ENCODE data around the gene MYG1. TPM values are rescaled to one million over a fixed set of nuclear protein-coding genes. Genes with fewer than 3 reads are reported as not detected.

The MYG1 gene
- total RNA-seq, 1 experiment from 2014 or later = 102 TPM

GRCh38 chr12:53340398-53340797 lies 40.9 kb downstream of the MYG1 start:
- intact Hi-C loops (cut with micrococcal nuclease; ENCODE audit: unreplicated experiment) = no loop called here
- H3K4me1 ChIP-seq (ENCODE audit: insufficient read depth, low read length, poor library complexity, severe bottlenecking) = peaks cover 3% of the 10 kb centered on the region
- no peaks in the 10 kb centered on the region for H3K27me3 ChIP-seq (replicated peaks; ENCODE audit: insufficient read depth, low read depth, low read length, poor library complexity)
- no peaks in the 10 kb centered on the region for H3K9me3 ChIP-seq (ENCODE audit: low read depth, low read length, poor library complexity, severe bottlenecking)
- H3K36me3 ChIP-seq (ENCODE audit: insufficient read depth, low read length, poor library complexity, severe bottlenecking) = no peaks in the 10 kb centered on the region
- DNase-seq (ENCODE audit: low spot score) = no peak
- ChIA-PET POLR2A (ENCODE audit: low non-redundant PET) (no interaction called here), CTCF (no interaction called here)
- no TSS peak for BruUV-seq (replicated peaks)
- no peak overlapping the region for H3K4me3 ChIP-seq (ENCODE audit: low read depth, low read length, poor library complexity, severe bottlenecking)
- TF ChIP-seq EZH2 (IDR thresholded peaks at IDR 0.05; ENCODE audit: borderline replicate concordance, low read depth, low read length, poor library complexity, severe bottlenecking) (no peak), CTCF (conservative IDR thresholded peaks at IDR 0.05; ENCODE audit: low read depth, low read length) (no peak)
- H3K27ac ChIP-seq (ENCODE audit: low read depth, low read length, poor library complexity, severe bottlenecking) = no peak overlapping the region

- H3K4me1 ChIP-seq (ENCODE audit: insufficient read depth, low read length, poor library complexity, severe bottlenecking) = peaks cover 13% of the 10 kb centered on the region
- H3K9me3 ChIP-seq (ENCODE audit: low read depth, low read length, poor library complexity, severe bottlenecking) = no peaks in the 10 kb centered on the region
- intact Hi-C loops (cut with micrococcal nuclease; ENCODE audit: unreplicated experiment) = no loop called here
- BruUV-seq (replicated peaks) = no TSS peak
- H3K27me3 ChIP-seq (replicated peaks; ENCODE audit: insufficient read depth, low read depth, low read length, poor library complexity) = no peaks in the 10 kb centered on the region
- TF ChIP-seq EZH2 (IDR thresholded peaks at IDR 0.05; ENCODE audit: borderline replicate concordance, low read depth, low read length, poor library complexity, severe bottlenecking) = no peak
- no peak for TF ChIP-seq CTCF (conservative IDR thresholded peaks at IDR 0.05; ENCODE audit: low read depth, low read length)
- no peaks in the 10 kb centered on the region for H3K36me3 ChIP-seq (ENCODE audit: insufficient read depth, low read length, poor library complexity, severe bottlenecking)
- ChIA-PET CTCF (no interaction called here), POLR2A (ENCODE audit: low non-redundant PET) (no interaction called here)
- no peak for DNase-seq (ENCODE audit: low spot score)
- no peak overlapping the region for H3K27ac ChIP-seq (ENCODE audit: low read depth, low read length, poor library complexity, severe bottlenecking)
- H3K4me3 ChIP-seq (ENCODE audit: low read depth, low read length, poor library complexity, severe bottlenecking) = no peak overlapping the region
These were observed 44.0 kb downstream of the MYG1 start for GRCh38 chr12:53343449-53343848.

- peaks cover 13% of the 10 kb centered on the region for H3K4me1 ChIP-seq (ENCODE audit: insufficient read depth, low read length, poor library complexity, severe bottlenecking)
- no peaks in the 10 kb centered on the region for H3K27me3 ChIP-seq (replicated peaks; ENCODE audit: insufficient read depth, low read depth, low read length, poor library complexity)
- no peak overlapping the region for H3K4me3 ChIP-seq (ENCODE audit: low read depth, low read length, poor library complexity, severe bottlenecking)
- no peaks in the 10 kb centered on the region for H3K9me3 ChIP-seq (ENCODE audit: low read depth, low read length, poor library complexity, severe bottlenecking)
- DNase-seq (ENCODE audit: low spot score) = no peak
- BruUV-seq (replicated peaks) = no TSS peak
- ChIA-PET CTCF (interaction anchor here (2.8 kb wide), 1 partner anchor 77 kb away, joined by 15 read pairs; no protein-coding TSS in a partner anchor), POLR2A (ENCODE audit: low non-redundant PET) (no interaction called here)
- no peaks in the 10 kb centered on the region for H3K36me3 ChIP-seq (ENCODE audit: insufficient read depth, low read length, poor library complexity, severe bottlenecking)
- H3K27ac ChIP-seq (ENCODE audit: low read depth, low read length, poor library complexity, severe bottlenecking) = no peak overlapping the region
- no peak for TF ChIP-seq EZH2 (IDR thresholded peaks at IDR 0.05; ENCODE audit: borderline replicate concordance, low read depth, low read length, poor library complexity, severe bottlenecking)
- no peak for TF ChIP-seq CTCF (conservative IDR thresholded peaks at IDR 0.05; ENCODE audit: low read depth, low read length)
- intact Hi-C loops (cut with micrococcal nuclease; ENCODE audit: unreplicated experiment) = no loop called here
These were observed 44.5 kb downstream of the MYG1 start for GRCh38 chr12:53343969-53344368.
